HCT116 (cell line): ENCODE data around the gene ST7L. TPM values are rescaled to one million over a fixed set of nuclear protein-coding genes. Genes with fewer than 3 reads are reported as not detected.

Experiments
- ATAC-seq: fragments of 200-7000 bp; cut with Tn5 transposase; 2 replicates; pipeline ENCODE4 v1.9.1; 2020; ENCODE audit warnings: mild to moderate bottlenecking, moderate library complexity
- BruUV-seq: library from RNA; stranded (reverse); fragments of 400-500 nt; replicated peaks from 2 replicates; lab custom pipeline; 2021; lab: Mats Ljungman, UMichigan
- CTCF ChIA-PET: fragments of 300-600 bp; sonication (Branson Sonifier 250); formaldehyde crosslinking; loops from one replicate; lab custom pipeline; 2021; ENCODE audit warnings: antibody characterized with exemption; lab: Charles Lee
- POLR2A ChIA-PET: fragments of 300-600, 350-600 bp; sonication (Branson Sonifier 250); formaldehyde crosslinking; loops from one replicate; lab custom pipeline; 2021; ENCODE audit warnings: antibody characterized with exemption; lab: Charles Lee
- RAD21 ChIA-PET, 2 experiments: fragments of 300-600 bp; sonication (Branson Sonifier 250); formaldehyde crosslinking; loops; one replicate each; lab custom pipeline; 2023; ENCODE audit warnings: low total read pairs in 2 of 2; ENCODE audit not compliant: uncharacterized antibody in 2 of 2, unreplicated experiment in 2 of 2, low non-redundant PET in 1 of 2; lab: Charles Lee
- DNase-seq: peaks from one replicate; pipeline ENCODE4 v3.0.0-alpha.2; 2010; ENCODE audit warnings: low read depth, low spot score
- H2AFZ ChIP-seq: fragments of 200-600 bp; shearing (Covaris generic), sonication (generic); 2 replicates; pipeline ENCODE4 v1.6.1; 2017; ENCODE audit warnings: low read depth, mixed run types, mixed read lengths, antibody characterized with exemption, low read length; ENCODE audit not compliant: poor library complexity, severe bottlenecking
- H3K27ac ChIP-seq: 2 replicates; pipeline ENCODE4 v1.5.1; 2012; ENCODE audit warnings: low read depth, low read length
- H3K27me3 ChIP-seq: fragments of 200-600 bp; sonication (generic); 2 replicates; pipeline ENCODE4 v1.6.1; 2016; ENCODE audit warnings: mixed run types, low read length, mixed read lengths; ENCODE audit not compliant: insufficient read depth
- H3K36me3 ChIP-seq, 2 experiments: fragments of 200-500 bp in 1 of 2; fragments of 200-600 bp in 1 of 2; sonication (Bioruptor generic) in 1 of 2; sonication (generic) in 1 of 2; 2 replicates each; pipeline versions ENCODE4 v1.5.1 to v1.6.1; 2014 to 2016; ENCODE audit warnings: low read length in 2 of 2, inconsistent platforms in 1 of 2, mixed read lengths in 1 of 2, mixed run types in 1 of 2; ENCODE audit not compliant: insufficient read depth in 2 of 2, control insufficient read depth in 1 of 2
- H3K4me1 ChIP-seq, 2 experiments: fragments of 200-600 bp in 1 of 2; sonication (generic) in 1 of 2; 2 replicates each; pipeline versions ENCODE4 v1.5.1 to v1.6.1; 2012 to 2017; ENCODE audit warnings: low read length in 2 of 2, inconsistent platforms in 1 of 2, mild to moderate bottlenecking in 1 of 2, mixed read lengths in 1 of 2, mixed run types in 1 of 2, moderate library complexity in 1 of 2; ENCODE audit not compliant: insufficient read depth in 2 of 2, control insufficient read depth in 1 of 2
- H3K4me2 ChIP-seq: fragments of 200-600 bp; sonication (generic); 2 replicates; pipeline ENCODE4 v1.6.1; 2017; ENCODE audit warnings: mixed run types, low read length, mixed read lengths
- H3K4me3 ChIP-seq, 2 experiments: fragments of 200-600 bp in 1 of 2; sonication (generic) in 1 of 2; replicated peaks in 1 of 2; 2 replicates each; pipeline ENCODE4 v1.5.1; 2011 to 2016; ENCODE audit warnings: low read length in 2 of 2, control low read depth in 1 of 2, low read depth in 1 of 2, mild to moderate bottlenecking in 1 of 2, mixed read lengths in 1 of 2, mixed run types in 1 of 2
- H3K79me2 ChIP-seq: fragments of 200-600 bp; sonication (generic); 2 replicates; pipeline ENCODE4 v1.6.1; 2017; ENCODE audit warnings: mild to moderate bottlenecking, mixed run types, low read length, moderate library complexity, mixed read lengths; ENCODE audit not compliant: insufficient read depth
- H3K9ac ChIP-seq: fragments of 200-600 bp; sonication (generic); 2 replicates; pipeline ENCODE4 v1.6.1; 2016; ENCODE audit warnings: low read length, mixed read lengths
- H3K9me2 ChIP-seq: fragments of 200-600 bp; sonication (generic), shearing (Covaris generic); 2 replicates; pipeline ENCODE4 v1.6.1; 2017; ENCODE audit warnings: mixed run types, mild to moderate bottlenecking, moderate library complexity; ENCODE audit not compliant: insufficient read depth
- H3K9me3 ChIP-seq, 2 experiments: fragments of 200-500 bp in 1 of 2; fragments of 200-600 bp in 1 of 2; sonication (Bioruptor generic) in 1 of 2; sonication (generic) in 1 of 2; 2 replicates each; pipeline ENCODE4 v1.6.1; 2014 to 2017; ENCODE audit warnings: low read length in 2 of 2, mixed read lengths in 2 of 2, inconsistent platforms in 1 of 2, low read depth in 1 of 2, mild to moderate bottlenecking in 1 of 2, mixed run types in 1 of 2, moderate library complexity in 1 of 2; ENCODE audit not compliant: control insufficient read depth in 1 of 2, insufficient read depth in 1 of 2
- H4K20me1 ChIP-seq: fragments of 200-600 bp; sonication (generic), shearing (Covaris generic); 2 replicates; pipeline ENCODE4 v1.6.1; 2017; ENCODE audit warnings: mixed run types, mild to moderate bottlenecking, moderate library complexity; ENCODE audit not compliant: insufficient read depth
- CBX3 ChIP-seq: IDR thresholded peaks from 2 replicates; pipeline ENCODE4 v1.6.1; 2012; ENCODE audit warnings: low read depth
- CEBPB ChIP-seq: IDR thresholded peaks from 2 replicates; pipeline ENCODE4 v1.6.1; 2012; ENCODE audit warnings: low read depth
- CTCF ChIP-seq, 3 experiments: fragments of 200-600 bp in 1 of 3; sonication (generic) in 1 of 3; IDR thresholded peaks in 2 of 3; conservative IDR thresholded peaks in 1 of 3; 2 replicates each; pipeline ENCODE4 v1.5.1; 2012 to 2017; ENCODE audit warnings: low read depth in 2 of 3, low read length in 2 of 3, antibody characterized with exemption in 1 of 3, borderline replicate concordance in 1 of 3, control low read depth in 1 of 3, mild to moderate bottlenecking in 1 of 3, mixed read lengths in 1 of 3, mixed run types in 1 of 3, moderate library complexity in 1 of 3; ENCODE audit not compliant: insufficient read depth in 1 of 3
- EGR1 ChIP-seq: IDR thresholded peaks from 2 replicates; pipeline ENCODE4 v1.6.1; 2012; ENCODE audit warnings: low read depth
- ELF1 ChIP-seq: IDR thresholded peaks from 2 replicates; pipeline ENCODE4 v1.6.1; 2012; ENCODE audit warnings: low read depth, borderline replicate concordance
- EZH2 ChIP-seq: fragments of 200-600 bp; sonication (generic); IDR thresholded peaks from 2 replicates; pipeline ENCODE4 v1.6.1; 2017; ENCODE audit warnings: antibody characterized with exemption, mixed run types
- EZH2phosphoT487 ChIP-seq: fragments of 200-600 bp; IDR thresholded peaks from 2 replicates; pipeline ENCODE4 v1.6.1; 2018; ENCODE audit warnings: antibody characterized with exemption, borderline replicate concordance
- FOSL1 ChIP-seq: IDR thresholded peaks from 2 replicates; pipeline ENCODE4 v1.6.1; 2012; ENCODE audit warnings: low read depth
- JUND ChIP-seq: IDR thresholded peaks from 2 replicates; pipeline ENCODE4 v1.6.1; 2012
- MAX ChIP-seq: IDR thresholded peaks from 2 replicates; pipeline ENCODE4 v1.6.1; 2012
- POLR2AphosphoS5 ChIP-seq: IDR thresholded peaks from 2 replicates; pipeline ENCODE4 v1.6.1; 2011; ENCODE audit warnings: mild to moderate bottlenecking, low read depth, low read length, moderate library complexity
- REST ChIP-seq: IDR thresholded peaks from 2 replicates; pipeline ENCODE4 v1.6.1; 2012; ENCODE audit warnings: low read depth
- SIN3A ChIP-seq: IDR thresholded peaks from 2 replicates; pipeline ENCODE4 v1.6.1; 2012; ENCODE audit warnings: low read depth
- SP1 ChIP-seq: IDR thresholded peaks from 2 replicates; pipeline ENCODE4 v1.6.1; 2012; ENCODE audit warnings: low read depth
- SRF ChIP-seq: IDR thresholded peaks from 2 replicates; pipeline ENCODE4 v1.6.1; 2012; ENCODE audit warnings: low read depth
- TCF7L2 ChIP-seq: IDR thresholded peaks from 2 replicates; pipeline ENCODE4 v1.7.0; 2011; ENCODE audit warnings: borderline replicate concordance, inconsistent platforms; ENCODE audit not compliant: insufficient read depth, insufficient read length; ENCODE audit errors: extremely low read depth
- YY1 ChIP-seq: IDR thresholded peaks from 2 replicates; pipeline ENCODE4 v1.6.1; 2011; ENCODE audit warnings: low read length, low read depth, moderate library complexity, mild to moderate bottlenecking; ENCODE audit not compliant: insufficient replicate concordance; ENCODE audit errors: extremely low read depth
- ZFX ChIP-seq: fragments of 450-650 bp; IDR thresholded peaks from 2 replicates; pipeline ENCODE4 v1.6.1; 2017
- intact Hi-C: fragments of 100-400 bp; cut with micrococcal nuclease; formaldehyde crosslinking; loops from 2 replicates; pipeline ENCODE4 v1.10.0; 2022
- total RNA-seq: library from RNA; stranded (reverse); gene quantifications from one replicate; pipeline ENCODE4 v1.2.1, GENCODE V29; 2021; ENCODE audit not compliant: unreplicated experiment

The ST7L gene
- total RNA-seq, 1 experiment from 2014 or later: 19.9 TPM

GRCh38 chr1:112529301-112529700, 89.6 kb downstream of the ST7L start:
- BruUV-seq: no TSS peak
- CTCF ChIA-PET: no interaction called here
- H3K9me2 ChIP-seq: no peaks in the 10 kb centered on the region
- H3K9ac ChIP-seq: no peak overlapping the region
- H3K27me3 ChIP-seq: no peaks in the 10 kb centered on the region
- H3K27ac ChIP-seq: no peak overlapping the region
- intact Hi-C loops: loop anchor here (10.0 kb wide), 1 partner anchor 176 kb away; the partner anchor contains the start of gene RHOC
- no peaks in the 10 kb centered on the region for H4K20me1 ChIP-seq
- no peak overlapping the region for H3K4me2 ChIP-seq
- no peaks in the 10 kb centered on the region for H3K36me3 ChIP-seq
- H3K79me2 ChIP-seq: no peaks in the 10 kb centered on the region
- RAD21 ChIA-PET: no interaction called here
- no peaks in the 10 kb centered on the region for H3K4me1 ChIP-seq
- POLR2A ChIA-PET: no interaction called here
- no peak for ATAC-seq
- no peak overlapping the region for H2AFZ ChIP-seq
- TF ChIP-seq POLR2AphosphoS5: no peak
- H3K9me3 ChIP-seq: no peaks in the 10 kb centered on the region
- H3K4me3 ChIP-seq: no peak overlapping the region
- no peak for DNase-seq

GRCh38 chr1:112528076-112528475, 90.9 kb downstream of the ST7L start:
- no peak overlapping the region for H3K4me3 ChIP-seq
- no peaks in the 10 kb centered on the region for H3K4me1 ChIP-seq
- ChIA-PET POLR2A (no interaction called here), RAD21 (no interaction called here), CTCF (no interaction called here)
- no peak for ATAC-seq
- no peaks in the 10 kb centered on the region for H3K9me2 ChIP-seq
- no peak overlapping the region for H2AFZ ChIP-seq
- no peak overlapping the region for H3K27ac ChIP-seq
- H3K79me2 ChIP-seq: no peaks in the 10 kb centered on the region
- H3K4me2 ChIP-seq: no peak overlapping the region
- H4K20me1 ChIP-seq: no peaks in the 10 kb centered on the region
- no peaks in the 10 kb centered on the region for H3K36me3 ChIP-seq
- no peak for DNase-seq
- intact Hi-C loops: loop anchor here (10.0 kb wide), 1 partner anchor 177 kb away; the partner anchor contains the start of gene RHOC
- H3K9me3 ChIP-seq: no peaks in the 10 kb centered on the region
- H3K9ac ChIP-seq: no peak overlapping the region
- H3K27me3 ChIP-seq: no peaks in the 10 kb centered on the region
- BruUV-seq: no TSS peak
- TF ChIP-seq CBX3: no peak
- TF ChIP-seq YY1: no peak
- no peak for TF ChIP-seq CEBPB
- no peak for TF ChIP-seq SP1
- no peak for TF ChIP-seq CTCF (IDR thresholded peaks at IDR 0.05 in 2 of 3, conservative IDR thresholded peaks at IDR 0.05 in 1 of 3; ENCODE audit: borderline replicate concordance in 1 of 3, insufficient read depth in 1 of 3, low read depth in 2 of 3, low read length in 2 of 3)
- no peak for TF ChIP-seq JUND
- TF ChIP-seq FOSL1: no peak
- TF ChIP-seq ZFX: no peak
- no peak for TF ChIP-seq SIN3A
- TF ChIP-seq TCF7L2: no peak
- no peak for TF ChIP-seq EGR1
- TF ChIP-seq EZH2phosphoT487: no peak
- no peak for TF ChIP-seq ELF1
- TF ChIP-seq EZH2: no peak
- TF ChIP-seq SRF: no peak
- no peak for TF ChIP-seq REST
- no peak for TF ChIP-seq MAX
